Right lung (tissue), 10 donors: ENCODE results near the gene GEMIN5. TPM values are rescaled to one million over a fixed set of nuclear protein-coding genes. Genes with fewer than 3 reads are reported as not detected.
"Not testable (repeated sequence)": the region's sequence is repeated elsewhere in the genome, so short reads cannot be mapped to it uniquely, and the experiment has no call there.

ENCODE experiments used
- DNase-seq, 2 donors: peaks; one replicate each; pipeline ENCODE4 v3.0.0-alpha.2; 2013
- long read RNA-seq, 8 donors: transcript quantifications; one replicate each; lab custom pipeline, GENCODE V29; 2026
- polyA plus RNA-seq, 5 donors: library from polyadenylated mRNA; unstranded; fragments of 120-200 nt; gene quantifications; one replicate each; pipeline versions ENCODE4 v1.2.1 to v1.2.3, GENCODE V29; 2013; ENCODE audit warnings: inconsistent platforms in 1 of 5, low replicate concordance in 1 of 5; ENCODE audit not compliant: insufficient read length in 5 of 5, insufficient read depth in 1 of 5

The GEMIN5 gene, protein sequence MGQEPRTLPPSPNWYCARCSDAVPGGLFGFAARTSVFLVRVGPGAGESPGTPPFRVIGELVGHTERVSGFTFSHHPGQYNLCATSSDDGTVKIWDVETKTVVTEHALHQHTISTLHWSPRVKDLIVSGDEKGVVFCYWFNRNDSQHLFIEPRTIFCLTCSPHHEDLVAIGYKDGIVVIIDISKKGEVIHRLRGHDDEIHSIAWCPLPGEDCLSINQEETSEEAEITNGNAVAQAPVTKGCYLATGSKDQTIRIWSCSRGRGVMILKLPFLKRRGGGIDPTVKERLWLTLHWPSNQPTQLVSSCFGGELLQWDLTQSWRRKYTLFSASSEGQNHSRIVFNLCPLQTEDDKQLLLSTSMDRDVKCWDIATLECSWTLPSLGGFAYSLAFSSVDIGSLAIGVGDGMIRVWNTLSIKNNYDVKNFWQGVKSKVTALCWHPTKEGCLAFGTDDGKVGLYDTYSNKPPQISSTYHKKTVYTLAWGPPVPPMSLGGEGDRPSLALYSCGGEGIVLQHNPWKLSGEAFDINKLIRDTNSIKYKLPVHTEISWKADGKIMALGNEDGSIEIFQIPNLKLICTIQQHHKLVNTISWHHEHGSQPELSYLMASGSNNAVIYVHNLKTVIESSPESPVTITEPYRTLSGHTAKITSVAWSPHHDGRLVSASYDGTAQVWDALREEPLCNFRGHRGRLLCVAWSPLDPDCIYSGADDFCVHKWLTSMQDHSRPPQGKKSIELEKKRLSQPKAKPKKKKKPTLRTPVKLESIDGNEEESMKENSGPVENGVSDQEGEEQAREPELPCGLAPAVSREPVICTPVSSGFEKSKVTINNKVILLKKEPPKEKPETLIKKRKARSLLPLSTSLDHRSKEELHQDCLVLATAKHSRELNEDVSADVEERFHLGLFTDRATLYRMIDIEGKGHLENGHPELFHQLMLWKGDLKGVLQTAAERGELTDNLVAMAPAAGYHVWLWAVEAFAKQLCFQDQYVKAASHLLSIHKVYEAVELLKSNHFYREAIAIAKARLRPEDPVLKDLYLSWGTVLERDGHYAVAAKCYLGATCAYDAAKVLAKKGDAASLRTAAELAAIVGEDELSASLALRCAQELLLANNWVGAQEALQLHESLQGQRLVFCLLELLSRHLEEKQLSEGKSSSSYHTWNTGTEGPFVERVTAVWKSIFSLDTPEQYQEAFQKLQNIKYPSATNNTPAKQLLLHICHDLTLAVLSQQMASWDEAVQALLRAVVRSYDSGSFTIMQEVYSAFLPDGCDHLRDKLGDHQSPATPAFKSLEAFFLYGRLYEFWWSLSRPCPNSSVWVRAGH (N-terminal part only)
- polyA plus RNA-seq: 10 to 100 TPM; 17.5 to 24.5 (median 21.8) TPM
- long read RNA-seq, donor 1, partial matches to known transcripts: 11 of 11 reads
- long read RNA-seq, donor 1, other reads (novel, unspliced or antisense): 0 of 11 reads
- long read RNA-seq, donor 2, full-length matches to known transcripts: 1 of 1 reads
- long read RNA-seq, donor 2, partial matches to known transcripts: 0 of 1 reads
- long read RNA-seq, donor 2, other reads (novel, unspliced or antisense): 0 of 1 reads
- long read RNA-seq, donor 3, partial matches to known transcripts: 5 of 5 reads
- long read RNA-seq, donor 3, other reads (novel, unspliced or antisense): 0 of 5 reads
- long read RNA-seq, donor 4, partial matches to known transcripts: 99 of 99 reads
- long read RNA-seq, donor 4, other reads (novel, unspliced or antisense): 0 of 99 reads
- long read RNA-seq, donor 5, partial matches to known transcripts: 139 of 230 reads
- long read RNA-seq, donor 5, other reads (novel, unspliced or antisense): 90 of 230 reads
- long read RNA-seq, donor 6, partial matches to known transcripts: 5 of 5 reads
- long read RNA-seq, donor 6, other reads (novel, unspliced or antisense): 0 of 5 reads
- long read RNA-seq, donor 7, full-length matches to known transcripts: 1 of 142 reads
- long read RNA-seq, donor 7, partial matches to known transcripts: 141 of 142 reads
- long read RNA-seq, donor 7, other reads (novel, unspliced or antisense): 0 of 142 reads
- long read RNA-seq, donor 8: 0 reads

DNA sequence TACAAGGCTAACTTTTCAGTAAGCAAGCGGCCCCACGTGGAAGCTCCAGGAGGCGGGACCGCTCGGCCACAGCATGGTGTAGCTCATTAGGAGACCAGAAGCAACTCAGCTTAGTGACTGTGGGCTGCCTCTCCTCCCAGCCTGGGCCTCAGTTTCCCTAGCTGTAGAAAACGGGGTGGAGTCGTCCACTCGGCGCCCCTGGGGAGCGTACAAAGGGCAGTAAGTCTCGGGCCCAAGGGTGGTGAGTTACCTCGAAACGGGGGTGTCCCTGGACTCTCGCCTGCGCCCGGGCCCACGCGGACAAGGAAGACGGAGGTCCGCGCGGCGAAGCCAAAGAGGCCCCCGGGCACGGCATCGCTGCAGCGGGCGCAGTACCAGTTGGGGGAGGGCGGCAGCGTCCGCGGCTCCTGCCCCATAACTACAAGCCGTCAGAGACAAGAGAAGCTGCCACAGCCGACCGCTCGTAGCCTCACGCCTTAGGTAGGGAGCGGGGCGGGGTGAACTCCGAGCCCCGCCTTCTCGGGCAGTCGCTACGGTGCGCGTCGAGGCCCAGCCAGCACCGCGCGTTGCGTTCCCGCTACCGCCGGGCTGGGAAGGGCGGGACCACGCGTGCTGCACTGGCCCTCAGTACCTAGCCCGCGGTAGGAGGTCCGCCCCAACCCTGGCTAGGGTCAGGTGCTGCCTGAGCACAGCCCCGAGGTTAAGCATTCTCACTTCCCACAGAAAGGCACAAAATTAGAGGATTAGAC is at the start of gene GEMIN5:
Gene GEMIN5, minus strand, starts transcription at position 494 of the 749 bp plus-strand sequence. Its CDS starts 78 bp downstream, at position 416.
- DNase-seq: peak; percentile 82 to 84

DNA sequence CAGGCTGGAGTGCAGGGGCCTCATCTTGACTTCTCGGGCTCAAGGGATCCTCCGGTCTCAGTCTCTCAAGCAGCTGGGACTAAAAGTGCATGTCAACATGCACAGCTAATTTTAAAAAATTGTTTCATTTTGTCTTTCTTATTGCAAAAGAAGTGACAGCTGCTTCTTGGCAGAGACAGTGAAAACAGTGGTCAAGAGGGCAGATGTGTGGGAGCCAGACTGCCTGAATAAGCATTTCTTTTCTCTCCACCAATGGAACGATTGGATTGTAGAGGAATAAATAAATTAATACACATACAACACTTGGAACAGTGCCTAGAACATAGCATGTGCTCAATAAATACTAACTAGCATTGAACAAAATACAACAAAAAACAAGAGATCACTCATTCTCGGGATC is 48.1 kb upstream of the GEMIN5 start:
- DNase-seq: no peak

DNA sequence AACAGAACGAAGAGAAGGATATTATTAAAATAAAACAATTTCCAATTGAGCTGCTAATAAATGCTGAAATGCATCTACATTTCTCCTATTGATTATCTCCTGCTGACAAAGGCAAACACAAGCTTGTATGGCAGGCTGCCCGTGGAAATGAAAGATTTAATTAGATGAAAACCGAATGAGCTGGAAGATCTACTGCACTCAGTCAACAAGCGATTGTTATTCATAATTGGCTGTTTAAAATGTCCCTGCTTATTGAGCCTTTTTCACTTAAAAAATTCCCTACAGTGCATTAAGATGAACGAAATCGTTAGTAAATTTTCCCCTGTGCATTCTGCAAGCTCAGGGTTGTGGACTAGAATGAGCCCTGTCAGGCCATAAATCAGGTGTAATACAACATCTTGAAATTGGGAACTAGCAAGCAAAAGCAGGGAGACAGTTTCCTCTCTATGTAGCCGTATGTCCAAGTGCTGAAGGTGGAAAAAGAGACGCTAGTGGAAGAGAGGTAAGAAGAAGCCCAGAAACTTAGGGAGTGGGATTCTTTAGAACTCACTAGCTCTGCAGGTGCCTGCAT is 47.0 kb upstream of the GEMIN5 start:
- DNase-seq: no peak

DNA sequence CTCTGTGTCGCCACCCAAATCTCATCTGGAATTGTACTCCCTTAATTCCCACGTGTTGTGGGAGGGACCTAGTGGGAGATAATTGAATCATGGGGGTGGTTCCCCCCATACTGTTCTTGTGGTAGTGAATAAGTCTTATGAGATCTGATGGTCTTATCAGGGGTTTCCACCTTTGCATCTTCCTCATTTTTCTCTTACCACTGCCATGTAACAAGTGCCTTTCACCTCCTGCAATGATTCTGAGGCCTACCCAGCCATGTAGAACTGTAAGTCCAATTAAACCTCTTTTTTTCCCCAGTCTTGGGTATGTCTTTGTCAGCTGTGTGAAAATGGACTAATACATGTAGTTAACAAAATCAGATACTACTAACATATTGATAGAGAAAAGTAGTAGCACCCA is 40.3 kb upstream of the GEMIN5 start:
- DNase-seq: not testable (repeated sequence)

DNA sequence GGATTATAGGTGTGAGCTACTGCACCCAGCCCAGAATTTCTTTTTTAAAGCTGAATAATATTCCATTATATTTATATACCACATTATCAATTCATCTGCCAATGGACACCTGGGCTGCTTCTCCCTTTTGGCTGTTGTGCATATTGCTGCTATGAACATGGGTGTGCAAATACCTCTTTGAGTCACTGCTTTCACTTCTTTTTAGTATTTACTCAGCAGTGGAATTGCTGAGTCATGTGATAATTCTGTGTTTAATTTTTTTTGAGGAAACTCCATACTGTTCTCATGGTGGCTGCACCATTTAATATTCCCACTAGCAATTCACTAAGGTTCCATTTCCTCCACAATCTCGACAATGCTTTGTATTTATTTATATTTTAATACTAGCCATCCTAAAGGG is 39.4 kb upstream of the GEMIN5 start:
- no peak for DNase-seq

DNA sequence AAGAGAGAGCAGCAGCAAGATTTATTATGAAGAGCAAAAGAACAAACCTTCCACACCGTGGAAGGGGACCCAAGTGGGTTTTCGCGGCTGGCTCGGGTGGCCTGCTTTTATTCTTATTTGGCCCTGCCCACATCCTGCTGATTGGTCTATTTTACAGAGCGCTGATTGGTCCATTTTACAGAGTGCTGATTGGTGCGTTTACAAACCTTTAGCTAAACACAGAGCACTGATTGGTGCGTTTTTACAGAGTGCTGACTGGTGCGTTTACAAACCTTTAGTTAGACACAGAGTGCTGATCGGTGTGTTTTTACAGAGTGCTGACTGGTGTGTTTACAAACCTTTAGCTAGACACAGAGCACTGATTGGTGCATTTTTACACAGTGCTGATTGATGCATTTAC is 38.1 kb upstream of the GEMIN5 start:
- DNase-seq: not testable (repeated sequence)

DNA sequence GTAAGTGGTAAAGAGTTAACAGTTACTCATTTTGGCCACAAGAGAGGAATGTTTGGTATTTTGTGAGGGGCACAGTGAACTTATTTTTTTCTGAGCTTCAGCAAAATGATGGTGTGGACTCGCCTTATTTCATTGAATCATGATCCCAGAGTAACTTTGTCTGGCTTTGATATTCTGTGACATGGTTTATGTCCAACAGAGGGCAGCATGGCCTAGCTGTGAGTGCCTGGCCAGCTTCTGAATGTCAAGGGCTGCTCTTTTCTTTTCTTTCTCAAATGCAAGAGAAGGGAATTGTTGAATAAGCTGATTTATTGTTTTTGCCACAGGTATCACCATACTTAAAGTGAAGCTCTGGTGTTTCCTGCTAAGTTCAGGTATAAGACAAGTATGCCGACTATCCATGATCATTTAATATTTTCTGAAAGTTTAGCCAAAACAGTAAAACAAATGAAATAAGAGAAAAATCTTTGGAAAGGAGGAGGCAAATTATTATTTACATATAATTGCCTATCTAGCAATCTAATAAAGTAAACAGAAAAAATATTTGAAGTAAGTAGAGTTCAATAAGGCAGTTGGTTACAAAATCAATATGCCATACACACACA is 34.6 kb upstream of the GEMIN5 start:
- DNase-seq: peak in 1 of 2 donors; percentile 21

DNA sequence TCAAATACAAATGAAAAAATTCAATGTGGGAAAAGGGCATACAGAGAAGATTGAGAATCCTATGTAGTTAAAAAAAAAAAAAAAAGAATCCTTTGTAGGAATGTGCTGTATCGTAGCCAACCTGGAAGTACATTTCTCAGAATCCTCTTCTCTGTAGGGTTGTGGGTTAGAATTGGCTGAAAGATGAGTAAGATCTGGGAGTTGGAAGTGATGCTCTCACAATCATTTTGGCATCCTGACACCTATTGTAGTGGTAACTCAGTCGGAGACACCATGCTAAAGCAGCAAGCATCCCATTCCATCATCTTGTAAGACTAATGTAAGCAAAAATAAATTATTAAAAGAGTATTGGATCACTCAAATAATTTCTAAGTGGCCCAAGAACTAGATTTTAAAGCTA is 33.5 kb upstream of the GEMIN5 start:
- DNase-seq: no peak

DNA sequence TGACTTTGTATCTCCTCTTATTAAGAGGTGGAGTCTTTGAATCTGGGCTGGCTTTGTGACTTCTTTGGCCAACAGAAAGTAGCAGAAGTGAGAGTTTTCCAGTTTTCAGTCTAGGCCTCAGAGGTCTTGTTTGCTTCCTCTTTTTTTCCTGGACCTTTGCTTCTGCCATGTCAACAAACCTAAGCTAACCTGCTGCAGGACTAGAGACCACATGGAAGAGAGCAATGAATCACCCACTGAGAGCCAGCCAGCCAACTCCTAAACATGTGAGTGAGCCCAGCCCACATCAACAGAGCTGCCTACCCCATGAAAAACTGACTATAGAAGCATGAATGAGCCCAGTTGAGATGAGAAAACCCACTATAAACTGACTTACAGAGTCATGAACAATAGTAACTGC is 32.7 kb upstream of the GEMIN5 start:
- no peak for DNase-seq

DNA sequence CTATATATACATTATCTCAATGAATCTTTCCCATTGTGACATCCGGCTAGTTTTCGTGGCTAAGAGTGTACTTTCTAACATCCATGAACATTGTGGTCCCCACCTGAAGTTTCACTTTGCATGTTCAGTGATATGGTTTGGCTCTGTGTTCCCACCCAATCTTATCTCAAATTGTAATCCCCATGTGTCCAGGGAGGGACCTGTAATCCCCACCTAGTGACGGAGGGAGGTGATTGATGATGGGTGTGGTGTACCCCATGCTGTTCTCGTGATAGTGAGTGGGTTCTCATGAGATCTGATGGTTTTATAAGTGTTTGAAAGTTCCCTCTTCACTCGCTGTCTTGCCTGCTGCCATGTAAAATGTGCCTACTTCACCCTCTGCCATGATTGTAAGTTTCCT is 30.9 kb upstream of the GEMIN5 start:
- DNase-seq: no peak

DNA sequence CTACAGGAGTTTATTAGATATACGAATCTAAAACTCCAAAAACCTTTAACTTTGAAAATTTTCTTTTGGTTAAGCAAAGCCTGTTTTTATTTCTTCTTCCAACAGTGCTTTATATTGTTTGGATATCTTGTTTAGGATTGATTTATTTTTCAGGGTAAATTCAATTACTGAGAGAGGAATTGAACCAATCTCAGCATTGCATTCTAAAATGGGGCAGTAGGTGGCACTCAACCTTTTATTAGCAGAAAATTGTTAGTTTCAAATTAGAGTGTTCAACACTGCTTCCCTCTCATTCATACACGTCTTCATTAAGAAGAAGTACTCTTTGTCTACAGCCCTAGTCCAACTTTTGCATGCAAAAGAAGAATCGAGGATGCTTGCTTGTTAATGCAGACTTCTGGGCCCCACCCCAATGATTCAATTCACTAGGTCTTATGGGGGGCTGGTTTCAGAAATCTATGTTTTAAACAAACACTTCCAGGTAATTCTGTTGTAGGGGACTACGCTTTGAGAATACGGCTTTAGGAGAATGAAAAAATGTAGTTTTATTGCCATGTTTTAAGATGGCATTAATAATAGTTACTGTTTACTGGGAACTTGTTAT is 29.5 kb upstream of the GEMIN5 start:
- DNase-seq: no peak

DNA sequence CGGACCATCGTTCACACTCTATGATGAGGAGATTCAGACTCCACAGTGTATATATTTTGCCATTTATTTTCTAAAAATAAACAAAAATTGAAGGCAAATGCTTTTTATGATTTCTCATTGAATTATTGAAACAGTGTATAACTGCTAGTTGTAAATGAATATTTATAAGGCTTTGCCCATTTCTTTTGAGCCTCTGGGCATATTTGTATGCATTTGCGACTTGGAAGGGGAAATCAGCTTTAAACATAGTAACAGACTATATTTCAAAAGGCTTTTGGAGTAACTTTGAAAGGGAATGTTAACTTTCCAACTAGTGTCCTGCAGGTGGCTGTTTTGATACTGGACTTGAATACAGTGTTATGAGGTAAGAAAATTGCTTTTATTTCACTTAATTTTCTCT is 28.9 kb upstream of the GEMIN5 start:
- no peak for DNase-seq

DNA sequence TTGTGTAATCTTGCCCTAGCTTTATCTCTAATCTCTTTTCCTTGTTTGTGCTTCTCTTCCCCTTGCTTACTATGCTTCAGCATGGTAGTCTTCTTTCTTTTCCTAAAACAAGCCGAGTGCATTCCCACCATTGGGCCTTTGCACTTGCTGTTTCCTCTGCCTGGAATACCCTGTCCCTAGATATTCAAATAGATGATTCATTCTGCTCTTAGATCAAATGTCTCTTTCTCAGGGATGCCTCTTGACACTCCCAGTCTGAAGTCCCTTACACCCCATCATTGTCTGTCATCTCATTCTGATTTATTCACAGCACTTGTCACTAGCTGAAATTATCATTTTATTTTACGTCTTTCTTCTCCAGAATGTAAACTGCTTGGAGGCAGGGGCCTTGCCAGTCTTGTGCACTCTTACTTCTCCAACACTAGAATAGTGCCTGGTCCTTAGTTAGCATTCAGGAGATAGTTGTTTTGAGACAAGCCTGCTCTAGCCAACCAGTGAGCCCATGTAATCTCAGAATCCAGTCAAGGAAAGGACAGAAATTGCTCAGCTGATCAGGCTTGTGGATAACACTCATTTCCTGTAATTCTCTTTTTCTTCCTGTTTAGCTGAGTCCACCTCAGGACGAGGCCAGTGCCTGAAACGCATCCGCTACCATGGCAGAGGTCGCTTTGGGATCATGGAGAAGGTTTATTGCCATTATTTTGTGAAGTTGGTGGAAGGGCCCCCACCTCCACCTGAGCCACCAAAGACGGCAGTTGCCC is 28.2 kb upstream of the GEMIN5 start:
- DNase-seq: no peak

DNA sequence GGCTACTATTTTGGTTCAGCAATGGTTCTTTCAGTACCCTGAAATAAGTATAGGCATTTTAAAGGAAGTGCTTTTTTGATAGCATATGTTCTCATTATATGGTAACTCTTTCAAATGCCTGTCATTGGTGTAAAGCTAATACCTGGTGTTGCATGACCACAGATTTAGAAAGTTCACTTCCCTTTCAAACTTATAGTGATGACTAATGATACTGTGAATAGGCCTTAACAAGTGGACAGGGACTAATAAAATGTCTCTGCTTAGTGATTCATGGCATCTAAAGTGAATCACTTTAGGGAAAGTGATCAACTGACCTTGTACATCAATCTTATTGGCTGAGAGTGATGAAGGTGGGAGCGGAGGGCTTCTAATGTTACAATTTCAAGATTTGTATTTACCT is 24.5 kb upstream of the GEMIN5 start:
- no peak for DNase-seq

DNA sequence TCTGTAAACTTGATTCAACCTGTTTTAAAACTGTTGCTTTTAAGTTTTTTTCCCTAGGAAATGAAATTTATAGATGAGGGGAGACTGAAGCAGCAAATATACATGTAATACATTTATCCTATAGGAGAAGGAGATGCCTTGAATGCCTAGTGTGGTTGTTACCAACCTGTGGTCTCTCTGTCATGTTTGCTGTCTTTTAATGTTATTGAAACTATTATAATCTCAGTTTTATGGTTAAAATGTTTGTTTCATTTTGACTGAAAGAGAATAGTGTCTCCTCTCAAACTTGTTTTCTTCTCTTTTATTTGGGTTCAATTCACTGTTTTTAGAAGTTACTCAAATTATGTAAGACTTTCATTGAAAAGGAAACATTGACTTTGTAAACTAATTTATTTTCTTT is 18.7 kb upstream of the GEMIN5 start:
- no peak for DNase-seq

DNA sequence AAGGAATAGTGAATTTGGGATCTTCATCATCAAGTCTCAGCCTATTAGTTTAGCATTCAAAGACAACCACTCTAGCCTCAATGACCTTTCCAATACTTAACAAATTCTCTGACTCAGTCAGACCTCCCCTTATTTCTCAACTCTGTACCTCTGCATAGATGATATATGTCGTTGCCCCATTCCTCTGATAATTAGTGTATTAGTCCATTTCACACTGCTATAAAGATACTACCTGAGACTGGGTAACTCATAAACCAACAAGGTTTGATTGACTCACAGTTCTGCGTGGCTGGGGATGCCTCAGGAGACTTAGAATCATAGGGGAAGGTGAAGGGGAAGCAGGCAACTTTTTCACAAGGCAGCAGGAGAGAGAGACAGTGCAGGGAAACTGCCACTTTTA is 11.8 kb upstream of the GEMIN5 start:
- no peak for DNase-seq

DNA sequence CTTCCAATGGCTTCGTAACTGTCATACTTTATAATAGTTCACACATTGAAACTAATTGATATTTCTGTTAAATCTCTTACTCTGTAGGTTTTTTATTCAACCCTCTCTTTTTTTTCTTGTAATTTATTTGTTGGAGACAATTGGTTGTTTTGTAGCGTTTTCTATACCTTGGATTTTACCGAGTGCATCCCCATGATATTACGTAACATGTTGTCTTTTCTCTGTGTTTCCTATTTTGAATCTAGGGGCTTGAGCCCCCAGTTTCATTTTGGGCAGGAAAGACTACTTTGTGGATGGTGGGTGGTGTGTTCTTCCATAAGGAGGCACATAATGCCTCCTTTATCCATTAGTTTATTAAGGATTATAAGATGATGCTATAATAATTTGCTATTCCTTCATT is 10.3 kb upstream of the GEMIN5 start:
- no peak for DNase-seq
